Brain microvascular endothelial cell (primary cell): ENCODE results near the gene KRT36.

ENCODE experiments used
- DNase-seq: peaks from one replicate; pipeline ENCODE4 v3.0.0-alpha.2; 2020
- H3K27ac ChIP-seq: fragments of 250-450 bp; sonication (Bioruptor Pico); 2 replicates; pipeline ENCODE4 v1.5.1; 2020; ENCODE audit warnings: mild to moderate bottlenecking, moderate library complexity
- H3K27me3 ChIP-seq: fragments of 250-450 bp; sonication (Bioruptor Pico); replicated peaks from 2 replicates; pipeline ENCODE4 v1.5.1; 2020; ENCODE audit warnings: mild to moderate bottlenecking
- H3K36me3 ChIP-seq: fragments of 250-450 bp; sonication (Bioruptor Pico); replicated peaks from 2 replicates; pipeline ENCODE4 v1.5.1; 2020; ENCODE audit warnings: mild to moderate bottlenecking
- H3K4me3 ChIP-seq: 2 replicates; pipeline ENCODE4 v1.5.1; 2011; ENCODE audit warnings: low read depth, mild to moderate bottlenecking, control low read depth, low read length, moderate library complexity
- in situ Hi-C: cut with HindIII; loops from 2 replicates; pipeline ENCODE4 v1.10.0; 2017; ENCODE audit warnings: low sequenced_read_pairs, low pct_ligation_motif_present
- TF ChIP-seq, protein P1 (sequence below): IDR thresholded peaks from 2 replicates; pipeline ENCODE4 v1.5.1; 2011; ENCODE audit warnings: low read depth, mild to moderate bottlenecking, moderate library complexity, low read length, control low read depth, inconsistent platforms; ENCODE audit errors: missing control alignments

Gene KRT36

GRCh38 chr17:41444640-41445039 lies 45.1 kb downstream of the KRT36 start:
- in situ Hi-C loops, result no loop called here
- no peak for DNase-seq
- no peaks in the 10 kb centered on the region for H3K36me3 ChIP-seq
- TF ChIP-seq, protein P1, sequence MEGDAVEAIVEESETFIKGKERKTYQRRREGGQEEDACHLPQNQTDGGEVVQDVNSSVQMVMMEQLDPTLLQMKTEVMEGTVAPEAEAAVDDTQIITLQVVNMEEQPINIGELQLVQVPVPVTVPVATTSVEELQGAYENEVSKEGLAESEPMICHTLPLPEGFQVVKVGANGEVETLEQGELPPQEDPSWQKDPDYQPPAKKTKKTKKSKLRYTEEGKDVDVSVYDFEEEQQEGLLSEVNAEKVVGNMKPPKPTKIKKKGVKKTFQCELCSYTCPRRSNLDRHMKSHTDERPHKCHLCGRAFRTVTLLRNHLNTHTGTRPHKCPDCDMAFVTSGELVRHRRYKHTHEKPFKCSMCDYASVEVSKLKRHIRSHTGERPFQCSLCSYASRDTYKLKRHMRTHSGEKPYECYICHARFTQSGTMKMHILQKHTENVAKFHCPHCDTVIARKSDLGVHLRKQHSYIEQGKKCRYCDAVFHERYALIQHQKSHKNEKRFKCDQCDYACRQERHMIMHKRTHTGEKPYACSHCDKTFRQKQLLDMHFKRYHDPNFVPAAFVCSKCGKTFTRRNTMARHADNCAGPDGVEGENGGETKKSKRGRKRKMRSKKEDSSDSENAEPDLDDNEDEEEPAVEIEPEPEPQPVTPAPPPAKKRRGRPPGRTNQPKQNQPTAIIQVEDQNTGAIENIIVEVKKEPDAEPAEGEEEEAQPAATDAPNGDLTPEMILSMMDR, result no peak
- no peaks in the 10 kb centered on the region for H3K27me3 ChIP-seq
- no peak overlapping the region for H3K27ac ChIP-seq
- H3K4me3 ChIP-seq, result no peak overlapping the region

- Histone ChIP-seq H3K4me3 (no peak overlapping the region), H3K27ac (no peak overlapping the region), H3K36me3 (no peaks in the 10 kb centered on the region), H3K27me3 (no peaks in the 10 kb centered on the region)
- in situ Hi-C loops, result no loop called here
- TF ChIP-seq, protein P1, result no peak
- no peak for DNase-seq
Observed at GRCh38 chr17:41444186-41444585, 45.5 kb downstream of the KRT36 start.

DNA sequence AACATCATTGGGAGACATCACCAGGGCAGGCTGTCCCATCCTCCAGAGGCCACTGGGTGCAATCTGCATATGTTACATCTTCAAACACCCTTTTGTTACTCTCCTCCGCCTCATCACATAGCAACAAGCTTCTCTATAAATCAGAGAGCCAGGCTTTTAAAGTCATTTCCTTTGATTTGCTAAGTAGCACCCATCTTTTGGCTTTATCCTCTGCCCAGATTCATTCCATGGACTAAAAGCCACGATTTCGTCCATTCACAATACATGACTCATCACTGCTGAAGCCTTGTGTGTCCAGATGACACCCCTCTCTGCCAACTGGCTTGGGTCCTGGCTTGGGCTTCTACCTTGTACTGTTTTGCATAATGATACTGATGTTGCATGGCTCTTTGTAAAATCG lies 47.0 kb downstream of the KRT36 start:
- TF ChIP-seq, protein P1, result no peak
- Histone ChIP-seq H3K36me3 (no peaks in the 10 kb centered on the region), H3K4me3 (no peak overlapping the region), H3K27me3 (no peaks in the 10 kb centered on the region), H3K27ac (no peak overlapping the region)
- in situ Hi-C loops, result no loop called here
- DNase-seq, result peak; percentile 56

- Histone ChIP-seq H3K27ac (no peak within 1 kb of the TSS), H3K36me3 (no peaks in the 10 kb centered on the region), H3K27me3 (no peaks in the 10 kb centered on the region), H3K4me3 (no peak within 1 kb of the TSS)
- in situ Hi-C loops, result no loop called here
- TF ChIP-seq, protein P1, result no peak
- no peak for DNase-seq
Observed at GRCh38 chr17:41440531-41441033, 49.1 kb downstream of the KRT36 start, which contains the start of gene KRT38. Gene KRT38, minus strand, starts transcription at chr17:41440983. Its CDS starts 62 bp downstream, at chr17:41440921.

DNA sequence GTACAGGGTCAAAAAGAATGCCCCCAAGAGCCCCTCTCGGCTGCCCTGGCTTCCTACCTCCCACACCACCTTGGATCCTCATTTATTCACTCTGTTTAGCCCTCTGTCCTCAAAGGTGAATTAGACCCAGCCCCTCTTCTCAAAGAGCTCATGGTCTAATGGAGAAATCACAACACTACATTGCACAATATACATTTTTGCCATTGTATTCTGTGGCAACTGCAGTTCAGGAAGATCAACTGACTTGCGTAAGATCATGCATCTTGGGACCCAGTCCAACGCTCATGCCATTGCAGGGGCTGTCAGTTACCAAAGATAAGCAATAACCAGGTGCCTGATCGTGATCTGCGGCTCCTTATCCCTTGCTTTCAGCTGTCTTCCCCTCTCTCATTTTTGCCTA lies 50.3 kb downstream of the KRT36 start:
- DNase-seq, result no peak
- H3K4me3 ChIP-seq, result no peak overlapping the region
- no peaks in the 10 kb centered on the region for H3K27me3 ChIP-seq
- in situ Hi-C loops, result no loop called here
- H3K36me3 ChIP-seq, result no peaks in the 10 kb centered on the region
- TF ChIP-seq, protein P1, result no peak
- H3K27ac ChIP-seq, result no peak overlapping the region

DNA sequence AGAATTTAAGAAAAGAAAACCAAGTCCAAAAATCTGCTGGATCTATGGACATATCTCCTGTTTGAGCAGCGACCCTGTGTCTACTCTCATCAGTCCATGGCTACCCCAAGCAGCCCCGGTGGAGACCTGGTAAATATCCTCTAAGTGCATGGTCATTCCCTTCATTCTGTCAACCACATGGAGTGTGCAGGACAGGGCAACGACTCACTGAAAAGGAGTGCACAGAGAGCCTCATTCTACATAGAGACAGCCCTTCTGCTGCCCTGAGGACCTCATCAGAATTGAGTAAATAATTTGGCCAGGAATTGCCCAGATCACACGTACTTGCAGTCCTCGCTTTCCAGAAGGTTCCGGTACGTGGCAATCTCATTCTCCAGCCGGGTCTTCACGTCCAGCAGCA lies 51.9 kb downstream of the KRT36 start:
- in situ Hi-C loops, result no loop called here
- no peaks in the 10 kb centered on the region for H3K27me3 ChIP-seq
- no peak for DNase-seq
- no peak overlapping the region for H3K27ac ChIP-seq
- H3K4me3 ChIP-seq, result no peak overlapping the region
- H3K36me3 ChIP-seq, result no peaks in the 10 kb centered on the region
- TF ChIP-seq, protein P1, result no peak
